Stimulated activated naive CD8-positive, alpha-beta T cell treated with anti-CD3 and anti-CD28 coated beads, Interleukin-15, Interleukin-2, amounts not matched to agents 100 U/mL and 50 U/mL, for 24 hours (primary cell): ENCODE data around the gene ACADM.
"Not testable (repeated sequence)": the region's sequence is repeated elsewhere in the genome, so short reads cannot be mapped to it uniquely, and the experiment has no call there.

Source experiments
- ATAC-seq: fragments of 150-1000 bp; cut with Tn5 transposase; one replicate; pipeline ENCODE4 v1.10.0; 2021
- DNase-seq: peaks from one replicate; pipeline ENCODE4 v3.0.0; 2021

Gene ACADM

DNA sequence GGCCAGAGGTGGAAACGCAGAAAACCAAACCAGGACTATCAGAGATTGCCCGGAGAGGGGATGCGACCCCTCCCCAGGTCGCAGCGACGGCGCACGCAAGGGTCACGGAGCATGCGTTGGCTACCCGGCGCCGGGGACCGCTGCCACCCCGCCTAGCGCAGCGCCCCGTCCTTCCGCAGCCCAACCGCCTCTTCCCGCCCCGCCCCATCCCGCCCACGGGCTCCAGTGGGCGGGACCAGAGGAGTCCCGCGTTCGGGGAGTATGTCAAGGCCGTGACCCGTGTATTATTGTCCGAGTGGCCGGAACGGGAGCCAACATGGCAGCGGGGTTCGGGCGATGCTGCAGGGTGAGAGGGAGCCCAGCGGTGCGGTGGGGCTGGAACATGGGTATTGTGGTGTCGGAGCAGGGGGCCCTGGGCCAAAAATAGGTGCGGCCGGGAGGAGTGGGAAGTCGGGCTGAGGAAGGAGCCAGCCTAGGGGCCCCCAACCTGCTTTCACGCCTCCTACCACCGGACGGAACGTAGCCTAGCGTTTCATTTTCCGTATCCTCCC is at the start of gene ACADM:
Gene ACADM, plus strand, starts transcription at position 238 of the 551 bp plus-strand sequence. Its CDS starts 79 bp downstream, at position 317.
- ATAC-seq (peak; percentile 95), DNase-seq (peak; percentile 89)

DNA sequence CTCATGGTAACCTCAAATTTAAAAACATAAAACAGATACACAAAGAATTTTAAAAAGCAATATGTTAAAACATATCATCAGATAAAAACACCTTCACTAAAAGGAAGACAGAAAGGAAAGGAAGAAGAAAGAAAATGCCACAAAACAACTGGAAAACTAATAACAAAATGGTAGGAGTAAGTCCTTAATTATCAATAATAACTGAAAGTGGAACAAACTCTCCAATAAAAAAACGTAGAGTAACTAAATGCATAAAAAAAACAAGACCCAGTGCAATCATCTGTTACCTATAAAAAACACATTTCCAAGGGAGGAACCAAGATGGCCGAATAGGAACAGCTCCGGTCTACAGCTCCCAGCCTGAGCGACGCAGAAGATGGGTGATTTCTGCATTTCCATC is 47.1 kb upstream of the ACADM start:
- no peak for DNase-seq
- ATAC-seq: no peak

DNA sequence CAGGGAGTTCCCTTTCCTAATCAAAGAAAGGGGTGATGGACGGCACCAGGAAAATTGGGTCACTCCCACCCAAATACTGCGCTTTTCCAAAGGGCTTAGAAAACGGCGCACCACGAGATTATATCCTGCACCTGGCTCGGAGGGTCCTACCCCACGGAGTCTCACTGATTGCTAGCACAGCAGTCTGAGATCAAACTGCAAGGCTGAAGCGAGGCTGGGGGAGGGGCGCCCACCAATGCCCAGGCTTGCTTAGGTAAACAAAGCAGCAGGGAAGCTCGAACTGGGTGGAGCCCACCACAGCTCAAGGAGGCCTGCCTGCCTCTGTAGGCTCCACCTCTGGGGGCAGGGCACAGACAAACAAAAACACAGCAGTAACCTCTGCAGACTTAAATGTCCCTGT is 46.5 kb upstream of the ACADM start:
- DNase-seq, ATAC-seq: not testable (repeated sequence)

DNA sequence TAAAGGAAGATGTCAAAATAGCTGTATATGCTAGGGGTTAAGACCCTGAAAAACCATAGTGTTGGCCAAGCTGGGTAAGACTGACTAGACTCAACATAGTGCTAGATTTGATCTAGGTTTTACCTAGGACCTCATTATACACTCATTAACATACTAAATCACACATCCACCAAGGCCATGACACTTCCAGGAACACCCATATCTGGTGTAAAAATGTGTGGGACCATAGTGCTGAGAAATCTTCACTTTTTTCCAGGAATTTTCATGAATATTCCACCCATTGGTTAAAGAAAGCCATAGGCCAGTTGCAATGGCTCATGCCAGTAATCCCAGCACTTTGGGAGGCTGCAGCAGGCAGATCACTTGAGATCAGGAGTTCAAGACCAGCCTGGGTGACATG is 34.0 kb upstream of the ACADM start:
- DNase-seq (no peak), ATAC-seq (no peak)

DNA sequence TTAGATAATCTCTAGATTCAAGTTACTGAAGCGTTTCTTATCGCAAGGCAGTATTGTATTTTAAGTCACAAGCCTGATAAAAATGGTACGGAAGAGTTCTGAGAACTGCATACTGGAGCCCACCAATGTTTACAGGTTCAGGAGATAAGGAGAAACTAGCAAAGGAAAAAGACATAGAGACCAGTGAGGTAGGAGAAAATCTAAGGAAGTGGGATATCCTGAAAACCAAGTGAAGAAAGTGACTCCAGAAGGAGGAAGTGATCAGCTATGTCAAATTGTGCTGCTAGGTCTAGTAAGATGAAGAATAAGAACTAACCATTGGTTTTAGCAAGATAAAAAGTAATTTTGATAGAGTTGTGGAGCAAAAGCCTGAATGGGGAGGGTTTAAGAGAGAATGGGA is 31.0 kb upstream of the ACADM start:
- no peak for ATAC-seq
- no peak for DNase-seq

DNA sequence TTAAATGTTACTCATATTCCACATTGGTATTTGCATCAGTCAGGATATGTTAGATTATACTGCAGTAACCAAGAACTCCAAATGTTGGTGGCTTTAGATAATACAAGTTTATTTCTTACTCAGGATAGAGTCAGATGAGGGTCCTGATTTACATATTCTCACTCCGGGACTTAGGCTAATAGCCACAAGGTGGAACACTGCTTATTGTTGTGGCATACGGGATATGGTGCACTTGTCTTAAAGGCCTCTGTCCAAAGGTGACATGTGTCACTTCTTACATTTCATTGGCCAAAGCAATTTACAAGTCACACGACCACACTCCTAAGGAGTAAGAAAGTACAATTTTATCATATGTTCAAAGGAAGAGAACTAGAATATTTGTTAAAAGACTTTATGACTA is 28.5 kb upstream of the ACADM start:
- ATAC-seq (no peak), DNase-seq (no peak)

DNA sequence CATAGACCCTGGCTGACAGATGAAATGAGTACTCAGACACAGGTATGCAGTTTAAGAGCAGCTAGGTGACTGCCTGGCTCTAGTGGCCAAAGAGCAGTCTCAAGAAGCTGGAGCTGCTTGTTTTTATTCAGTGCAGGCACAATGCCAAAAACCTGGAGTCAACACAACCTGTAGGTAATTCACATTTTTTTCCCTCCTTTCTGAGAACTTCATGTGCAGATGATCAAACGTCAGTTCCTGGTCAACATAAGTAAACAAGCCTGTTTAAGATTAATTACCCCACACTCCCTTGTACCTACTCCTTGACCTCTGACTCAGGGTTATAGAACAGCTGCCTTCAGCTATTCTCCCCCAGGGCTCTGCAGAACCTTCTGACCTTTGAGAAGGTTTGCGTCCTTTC is 17.3 kb upstream of the ACADM start:
- DNase-seq (no peak), ATAC-seq (no peak)

DNA sequence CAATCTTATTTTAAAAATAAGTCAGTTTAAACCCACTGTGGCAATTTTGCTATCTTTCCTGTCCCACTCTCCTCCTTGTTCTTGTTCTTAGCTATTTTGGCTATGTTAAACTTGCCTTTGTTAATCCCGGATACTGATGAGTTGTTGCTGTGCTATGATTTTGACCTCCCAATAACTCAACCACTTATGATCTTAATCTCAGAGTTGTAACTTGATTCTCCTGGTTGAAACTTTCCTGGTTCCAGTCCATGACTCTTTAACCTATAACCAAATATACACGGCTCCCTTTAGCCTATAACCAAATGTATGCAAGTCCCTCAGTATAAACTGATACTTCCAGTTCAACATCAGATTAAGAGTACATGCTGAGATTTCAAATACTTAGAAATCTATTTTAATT is 15.6 kb upstream of the ACADM start:
- DNase-seq: no peak
- ATAC-seq: no peak

DNA sequence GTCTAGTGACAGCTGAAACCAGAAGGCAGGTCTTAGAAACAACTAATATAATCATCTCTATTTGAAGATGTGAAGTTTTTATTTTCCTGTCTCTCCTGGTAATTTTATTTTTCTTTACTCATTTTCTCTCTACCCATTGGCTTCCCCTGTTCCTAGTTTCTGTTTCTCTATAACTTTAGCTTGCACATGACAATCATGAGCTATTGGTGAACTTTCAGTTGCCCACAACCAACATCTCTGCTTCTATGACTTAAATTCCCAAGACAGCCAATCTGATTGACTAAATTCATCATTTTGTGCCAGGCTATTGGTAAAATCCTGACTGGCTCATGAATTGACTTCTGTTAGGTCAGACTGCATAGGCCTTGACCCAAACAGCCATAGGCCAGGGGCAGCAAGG is 13.7 kb upstream of the ACADM start:
- ATAC-seq (no peak), DNase-seq (no peak)

DNA sequence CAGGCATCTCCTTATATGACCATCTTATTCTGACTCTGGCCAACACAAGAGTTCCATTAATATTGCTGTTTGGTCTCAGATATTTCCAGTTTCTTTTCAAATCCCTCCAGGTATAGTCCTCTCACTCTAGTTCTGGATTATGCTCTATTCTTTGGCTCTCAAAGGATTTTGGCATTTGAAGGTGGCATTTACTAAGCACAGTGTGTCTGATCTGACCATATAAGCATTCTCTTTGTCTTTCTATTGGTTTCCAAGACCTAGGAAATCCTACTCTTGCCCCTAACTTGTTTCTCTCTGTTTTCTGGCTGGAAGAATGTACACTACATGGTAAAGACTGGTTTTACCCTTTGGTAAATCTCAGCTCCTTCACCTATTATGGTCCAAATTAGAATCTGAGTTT is 12.7 kb upstream of the ACADM start:
- no peak for ATAC-seq

DNA sequence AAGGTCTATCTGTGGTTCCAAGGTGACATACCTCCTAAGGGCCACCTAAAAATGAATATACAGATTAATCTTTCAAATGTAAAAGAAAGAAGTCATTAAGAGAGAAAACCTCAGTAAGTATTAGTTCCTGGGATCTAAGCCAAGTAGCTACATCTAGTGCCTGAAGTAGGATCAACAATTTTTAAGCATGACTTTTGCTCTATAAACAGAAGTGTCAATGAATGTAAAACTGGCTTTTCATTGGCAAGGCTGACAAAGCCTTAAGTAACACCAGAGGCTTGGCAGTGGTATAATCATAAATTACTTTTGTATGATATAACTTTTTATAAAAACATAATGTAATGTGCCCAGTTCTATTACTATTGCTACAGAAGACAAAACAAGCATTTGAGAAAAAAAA is 12.2 kb upstream of the ACADM start:
- DNase-seq (no peak), ATAC-seq (no peak)

More for the DNA sequence above, 12.7 kb upstream of the ACADM start:
- no peak for DNase-seq

DNA sequence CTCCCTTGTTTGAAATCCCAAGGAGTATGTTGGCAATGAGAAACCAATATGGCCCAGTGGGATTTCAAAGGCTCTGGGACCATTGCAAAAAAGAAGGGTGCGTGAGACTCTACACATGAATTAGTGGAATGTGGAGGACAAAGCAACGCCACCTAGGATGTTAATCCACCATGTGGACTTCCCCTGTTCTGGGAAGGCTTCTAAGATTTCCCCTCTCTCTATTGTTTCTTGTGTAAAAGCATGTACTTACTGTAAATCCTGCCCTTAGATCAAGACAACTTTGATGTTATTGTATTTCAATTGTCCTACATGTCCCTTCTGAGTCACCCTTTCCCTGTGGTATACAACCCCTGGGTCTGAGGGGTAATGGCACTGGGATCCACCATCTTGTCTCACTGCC is 4.7 kb upstream of the ACADM start:
- no peak for ATAC-seq
- no peak for DNase-seq

DNA sequence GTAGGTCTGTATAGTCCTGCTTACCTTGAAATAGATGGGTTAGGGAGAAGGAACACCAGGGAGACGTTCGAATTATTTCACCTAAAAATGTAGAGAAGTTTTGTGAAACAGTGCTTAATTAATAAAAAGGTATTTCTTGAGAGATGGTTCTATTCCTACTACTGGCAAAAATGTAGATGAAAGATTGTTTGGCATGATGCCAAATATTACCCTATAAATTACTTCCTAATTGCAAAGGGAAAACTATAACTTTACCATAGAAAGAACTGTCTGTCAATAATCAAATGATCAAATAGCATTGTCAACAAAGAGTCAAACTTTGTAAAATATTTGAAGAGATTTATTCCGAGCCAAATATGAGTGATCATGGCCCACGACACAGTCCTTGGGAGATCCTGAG is 4.2 kb upstream of the ACADM start:
- DNase-seq (no peak), ATAC-seq (no peak)

DNA sequence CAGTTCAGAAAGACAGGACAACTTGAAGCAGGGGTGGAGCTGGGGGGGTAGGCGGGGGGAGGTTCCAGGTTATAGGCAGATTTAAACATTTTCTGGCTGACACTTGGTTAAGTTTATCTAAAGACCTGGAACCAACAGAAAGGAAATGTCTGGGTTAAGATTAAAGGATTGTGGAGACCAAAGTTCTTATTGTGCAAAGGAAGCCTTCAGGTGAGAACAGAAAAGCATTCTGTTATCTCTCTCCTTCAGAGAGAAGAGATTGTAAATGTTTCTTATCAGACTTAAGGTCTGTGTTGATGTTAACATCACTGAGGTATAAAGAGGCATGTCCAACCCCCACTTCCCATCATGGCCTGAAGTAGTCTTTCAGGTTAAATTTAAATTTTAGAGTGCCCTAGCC is 3.7 kb upstream of the ACADM start:
- DNase-seq (no peak), ATAC-seq (no peak)

DNA sequence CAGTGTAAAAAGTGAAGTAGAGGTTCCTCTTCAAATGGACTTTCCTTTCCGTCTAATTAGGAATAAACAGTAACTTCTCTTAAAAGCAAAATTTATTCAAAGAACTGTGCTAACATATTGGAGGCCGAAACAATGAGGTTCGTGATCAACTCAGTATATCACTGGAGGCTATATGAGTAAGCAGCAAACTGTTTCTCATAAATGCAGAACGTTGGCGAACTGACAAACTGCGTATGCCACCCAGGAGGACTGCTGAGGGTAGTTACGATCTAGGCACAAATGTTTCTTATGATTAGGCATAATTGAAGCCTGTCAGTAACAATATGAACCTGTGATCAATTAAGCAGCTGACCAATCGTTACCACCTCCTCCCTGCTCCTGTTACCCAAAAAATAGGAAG is 2.3 kb upstream of the ACADM start:
- not testable (repeated sequence) for DNase-seq, ATAC-seq

DNA sequence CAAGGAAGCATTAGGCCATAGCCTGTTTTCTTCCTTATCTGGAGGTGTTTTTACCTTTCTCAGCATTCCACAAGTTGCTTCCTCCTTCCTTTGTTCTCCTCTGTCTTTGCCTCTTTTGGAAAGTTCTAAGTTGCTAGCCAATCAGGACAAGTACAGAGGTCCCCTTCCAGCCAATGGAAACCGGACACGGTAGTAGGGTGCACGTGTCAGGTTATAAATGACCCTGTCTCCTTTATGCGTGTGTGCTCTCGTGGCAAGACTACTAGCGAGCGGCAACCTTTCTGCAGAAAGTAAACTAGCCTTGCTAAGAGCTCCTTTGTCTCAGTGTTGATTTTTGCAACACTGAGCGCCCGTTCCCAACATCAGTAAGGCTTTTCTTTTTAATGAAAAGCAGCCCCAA is 1.5 kb upstream of the ACADM start:
- no peak for ATAC-seq
- DNase-seq: no peak

DNA sequence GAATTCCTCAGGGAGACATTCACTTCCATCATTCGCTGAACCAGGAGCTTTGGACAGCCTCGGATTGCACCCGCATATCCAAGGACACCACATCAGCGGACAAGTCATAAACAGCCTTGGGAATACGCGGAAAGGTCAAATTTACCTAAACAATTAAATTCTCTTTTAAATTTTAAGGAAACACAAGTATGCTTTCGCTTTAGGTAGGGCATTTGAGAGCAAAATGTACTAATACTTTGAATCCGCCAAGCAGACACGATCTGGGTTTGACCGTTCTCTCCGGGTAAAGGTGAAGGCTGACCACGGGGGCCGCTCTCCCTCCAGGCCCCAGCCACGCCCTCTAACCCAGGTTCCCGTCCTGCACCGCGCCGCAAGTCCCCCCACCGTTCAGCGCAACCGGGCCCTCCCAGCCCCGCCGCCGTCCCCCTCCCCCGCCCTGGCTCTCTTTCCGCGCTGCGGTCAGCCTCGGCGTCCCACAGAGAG is 479 bp upstream of the ACADM start:
- peak; percentile 81 for DNase-seq

DNA sequence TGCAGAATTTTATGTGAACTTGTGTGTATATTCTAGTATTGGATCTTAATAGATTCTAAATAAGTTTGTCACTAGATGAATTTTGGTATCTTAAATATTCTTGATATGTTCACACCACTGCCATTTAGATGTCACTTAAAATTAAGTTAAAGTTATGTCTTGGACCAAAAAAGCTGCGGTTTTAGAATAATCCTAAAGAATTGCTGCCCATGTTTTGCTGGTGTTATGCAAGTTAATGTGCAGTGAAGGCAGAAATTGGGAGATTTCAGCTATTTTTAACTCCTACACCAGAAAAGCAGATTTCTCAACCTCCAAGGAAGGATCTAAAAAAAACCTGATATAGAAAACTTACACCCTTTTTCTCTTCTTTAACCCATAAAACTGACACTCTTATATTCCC is 757 bp downstream of the ACADM start:
- DNase-seq (no peak), ATAC-seq (no peak)

More for the DNA sequence above, 479 bp upstream of the ACADM start:
- ATAC-seq: peak; percentile 82

DNA sequence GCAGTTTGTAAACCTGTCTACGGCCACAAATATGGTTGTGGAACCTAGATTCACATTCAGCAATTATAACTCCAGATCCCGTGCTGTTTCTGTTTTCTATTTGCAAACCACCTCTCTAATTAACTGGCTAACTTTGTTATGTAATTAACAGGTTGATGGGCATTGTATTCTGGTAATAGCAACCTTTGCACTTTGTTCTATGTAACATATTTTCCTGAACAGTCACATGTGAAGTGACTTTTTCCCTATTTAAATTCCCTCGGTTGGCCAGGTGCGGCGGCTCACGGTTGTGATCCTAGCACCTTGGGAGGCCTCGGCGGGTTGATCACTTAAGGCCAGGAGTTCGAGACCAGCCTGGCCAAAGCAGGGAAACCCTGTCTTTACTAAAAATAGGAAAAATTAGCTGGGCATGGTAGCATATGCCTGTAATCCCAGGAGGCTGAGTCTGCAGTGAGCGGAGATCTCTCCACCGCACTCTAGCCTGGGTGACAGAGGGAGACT is 1.4 kb downstream of the ACADM start:
- ATAC-seq: no peak

DNA sequence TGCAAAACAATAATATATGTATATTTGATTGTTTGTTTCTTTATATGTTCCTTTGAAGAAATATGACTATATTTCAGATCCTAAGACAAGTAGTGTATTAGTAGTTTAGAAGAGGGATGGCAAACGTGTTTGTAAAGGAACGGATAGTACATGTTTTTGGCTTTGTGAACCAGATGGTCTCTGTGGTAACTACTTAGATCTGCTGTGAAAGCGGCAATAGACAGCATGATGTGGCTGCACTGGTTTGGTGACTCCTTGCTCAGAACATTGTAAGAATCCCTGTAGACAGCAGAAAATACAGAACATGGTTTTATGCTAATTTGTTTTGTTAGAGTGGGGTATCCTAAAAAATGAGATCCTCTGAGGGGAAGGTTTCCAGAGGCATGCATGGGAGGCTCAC is 3.1 kb downstream of the ACADM start:
- DNase-seq (no peak), ATAC-seq (no peak)

More for the DNA sequence above, 1.4 kb downstream of the ACADM start:
- DNase-seq: no peak

DNA sequence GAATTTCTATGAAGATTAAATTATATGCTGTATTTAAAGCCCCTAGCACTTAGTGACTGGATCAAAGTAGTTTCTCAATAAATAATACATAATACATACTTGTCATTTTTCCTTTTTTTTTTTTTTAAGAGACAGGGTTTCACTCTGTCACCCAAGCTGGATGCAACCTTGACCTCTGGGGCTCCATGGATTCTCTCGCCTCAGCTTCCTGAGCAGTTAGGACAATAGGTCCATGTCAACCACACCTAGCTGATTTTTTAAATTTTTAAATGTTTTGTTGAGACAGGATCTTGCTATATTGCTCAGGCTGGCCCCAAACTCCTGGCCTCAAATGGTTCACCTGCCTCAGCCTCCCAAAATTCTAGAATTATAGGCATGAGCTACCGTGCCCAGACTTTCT is 5.9 kb downstream of the ACADM start:
- ATAC-seq: no peak
- no peak for DNase-seq

DNA sequence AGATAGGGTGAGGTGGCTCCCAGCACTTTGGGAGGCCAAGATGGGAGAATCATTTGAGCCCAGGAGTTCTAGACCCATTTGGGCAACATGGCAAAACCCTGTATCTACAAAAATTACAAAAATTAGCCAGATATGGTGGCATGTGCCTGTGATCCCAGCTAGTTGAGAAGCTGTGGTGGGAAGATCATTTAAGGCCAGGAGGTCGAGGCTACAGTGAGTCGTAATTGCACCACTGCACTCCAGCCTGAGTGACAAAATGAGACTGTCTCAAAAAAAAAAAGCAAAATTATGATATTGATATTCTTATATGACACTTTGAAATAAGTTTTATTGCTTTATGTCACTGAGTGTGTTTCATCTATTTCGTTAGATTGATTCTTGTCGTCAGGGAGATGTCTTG is 7.4 kb downstream of the ACADM start:
- DNase-seq: no peak
- no peak for ATAC-seq

DNA sequence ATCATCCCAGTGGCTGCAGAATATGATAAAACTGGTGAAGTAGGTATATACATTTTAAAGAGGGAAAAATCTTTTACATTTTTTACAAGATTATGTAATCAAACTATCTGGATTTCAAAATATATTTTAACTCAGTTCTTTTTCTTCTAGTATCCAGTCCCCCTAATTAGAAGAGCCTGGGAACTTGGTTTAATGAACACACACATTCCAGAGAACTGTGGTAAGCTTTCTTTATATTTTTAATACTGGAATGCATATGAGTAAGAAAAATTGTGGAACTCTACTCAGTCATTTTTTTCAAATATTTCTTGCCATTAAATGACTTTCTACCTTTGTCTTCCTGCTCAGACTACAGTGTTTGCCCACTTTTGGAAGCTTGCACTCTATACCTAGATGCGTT is 8.2 kb downstream of the ACADM start:
- DNase-seq (no peak), ATAC-seq (no peak)

DNA sequence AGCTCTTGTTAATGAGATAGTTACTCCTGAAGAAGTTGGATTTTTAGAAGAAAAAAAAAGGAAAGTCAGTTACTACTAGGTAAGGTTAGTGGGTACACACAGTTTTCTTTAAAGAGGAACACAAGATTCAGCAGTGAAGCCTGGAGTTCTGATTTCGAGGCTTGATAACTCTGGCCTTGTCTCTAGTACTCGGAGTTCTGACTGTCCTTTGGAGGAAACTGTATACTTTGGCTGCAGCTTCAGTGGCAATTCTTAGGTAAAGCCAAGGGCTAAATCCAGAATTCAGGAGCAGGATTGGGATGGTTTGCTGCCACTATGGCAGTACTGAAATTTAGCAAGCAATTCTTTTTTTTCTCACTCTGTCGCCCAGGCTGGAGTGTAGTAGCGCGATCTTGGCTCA is 9.2 kb downstream of the ACADM start:
- no peak for DNase-seq

DNA sequence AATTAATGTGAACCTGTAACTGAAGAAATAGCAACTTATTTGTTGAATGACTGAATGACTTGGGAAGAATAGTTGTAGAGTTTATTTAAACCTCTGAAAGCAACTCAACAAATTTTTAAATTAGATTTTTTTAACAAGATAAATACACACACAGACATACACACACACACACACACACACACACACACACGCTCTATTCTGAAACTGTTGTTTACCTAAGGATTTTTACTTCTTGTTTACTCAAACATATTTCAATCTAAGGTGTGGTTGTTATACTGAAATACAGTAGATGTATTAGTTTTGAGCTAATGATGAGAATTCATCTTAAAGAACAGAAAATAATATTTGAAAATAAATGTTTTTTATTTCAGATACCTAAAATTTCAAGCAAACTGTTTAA is 11.5 kb downstream of the ACADM start:
- ATAC-seq (no peak), DNase-seq (no peak)

More for the DNA sequence above, 9.2 kb downstream of the ACADM start:
- no peak for ATAC-seq
